NK-92 treated with Interleukin-12 subunit alpha and Interleukin-12 subunit beta, amount 100 ng/mL, for 24 hours (cell line): ENCODE data around the gene KCNJ10.

ENCODE experiments used
- DNase-seq: peaks from one replicate; lab custom pipeline; 2025; lab: John Stamatoyannopoulos, UW

Gene KCNJ10

GRCh38 chr1:159962176-159962575 is 107.8 kb downstream of the KCNJ10 start:
- no peak for DNase-seq

GRCh38 chr1:159961636-159962035 is 108.3 kb downstream of the KCNJ10 start:
- no peak for DNase-seq

GRCh38 chr1:159960721-159961381 is 109.1 kb downstream of the KCNJ10 start:
- no peak for DNase-seq

GRCh38 chr1:159959451-159959850 is 110.5 kb downstream of the KCNJ10 start:
- DNase-seq, result no peak

- DNase-seq, result no peak
Observed at GRCh38 chr1:159958719-159959380, 111.1 kb downstream of the KCNJ10 start.

- no peak for DNase-seq
Observed at GRCh38 chr1:159957824-159958268, 112.1 kb downstream of the KCNJ10 start.

GRCh38 chr1:159955456-159955855 is 114.5 kb downstream of the KCNJ10 start:
- no peak for DNase-seq

GRCh38 chr1:159953536-159954515 is 116.1 kb downstream of the KCNJ10 start, which contains the start of gene SLAMF9:
SLAMF9 (minus strand) TSS chr1:159954237; CDS start chr1:159954137, 100 bp downstream.
- no peak for DNase-seq

GRCh38 chr1:159952932-159953331 is 117.0 kb downstream of the KCNJ10 start:
- DNase-seq, result no peak

- no peak for DNase-seq
Observed at GRCh38 chr1:159951551-159951950, 118.4 kb downstream of the KCNJ10 start.

- no peak for DNase-seq
Observed at GRCh38 chr1:159951016-159951415, 118.9 kb downstream of the KCNJ10 start.

GRCh38 chr1:159949981-159950381 is 120.0 kb downstream of the KCNJ10 start:
- no peak for DNase-seq

- no peak for DNase-seq
Observed at GRCh38 chr1:159949123-159949522, 120.8 kb downstream of the KCNJ10 start.
